Loucy (cell line): ENCODE results near the gene RPTOR.

ENCODE experiments used
- H2AFZ ChIP-seq: fragments of 200-600 bp; sonication (generic); 2 replicates; pipeline ENCODE4 v1.6.0; 2016; ENCODE audit warnings: antibody characterized with exemption, mild to moderate bottlenecking, low read length, moderate library complexity
- H3F3A ChIP-seq: fragments of 200-600 bp; 2 replicates; pipeline ENCODE4 v1.6.0; 2016; ENCODE audit warnings: antibody characterized with exemption, low read depth, mild to moderate bottlenecking
- H3K27me3 ChIP-seq: fragments of 200-600 bp; sonication (generic); 2 replicates; pipeline ENCODE4 v1.6.1; 2014; ENCODE audit warnings: low read length, mild to moderate bottlenecking; ENCODE audit not compliant: insufficient read depth, poor library complexity, severe bottlenecking
- H3K36me3 ChIP-seq: fragments of 200-600 bp; sonication (generic); 2 replicates; pipeline ENCODE4 v1.6.1; 2016; ENCODE audit warnings: low read length; ENCODE audit not compliant: insufficient read depth
- H3K4me1 ChIP-seq: fragments of 200-600 bp; sonication (generic); 2 replicates; pipeline ENCODE4 v1.5.1; 2014; ENCODE audit warnings: low read length, mild to moderate bottlenecking; ENCODE audit not compliant: insufficient read depth, poor library complexity, severe bottlenecking
- H3K4me2 ChIP-seq: fragments of 200-600 bp; sonication (generic); 2 replicates; pipeline ENCODE4 v1.6.0; 2014; ENCODE audit warnings: antibody characterized with exemption, low read length, low read depth, mild to moderate bottlenecking; ENCODE audit not compliant: poor library complexity, severe bottlenecking
- H3K4me3 ChIP-seq: fragments of 200-600 bp; sonication (generic); 2 replicates; pipeline ENCODE4 v1.5.1; 2014; ENCODE audit warnings: low read length, mild to moderate bottlenecking, mixed read lengths; ENCODE audit not compliant: poor library complexity, severe bottlenecking
- H3K79me2 ChIP-seq: fragments of 200-600 bp; sonication (generic); 2 replicates; pipeline ENCODE4 v1.6.1; 2014; ENCODE audit warnings: low read length; ENCODE audit not compliant: insufficient read depth
- H3K9ac ChIP-seq: fragments of 200-600 bp; sonication (generic); 2 replicates; pipeline ENCODE4 v1.6.0; 2014; ENCODE audit warnings: mild to moderate bottlenecking, low read depth, low read length, moderate library complexity; ENCODE audit not compliant: poor library complexity, severe bottlenecking
- H3K9me2 ChIP-seq: fragments of 200-600 bp; sonication (generic); replicated peaks from 2 replicates; pipeline ENCODE4 v1.6.1; 2016; ENCODE audit warnings: low read depth, low read length, mixed read lengths
- H3K9me3 ChIP-seq: fragments of 200-600 bp; sonication (generic); 2 replicates; pipeline ENCODE4 v1.6.1; 2014; ENCODE audit warnings: mild to moderate bottlenecking, antibody characterized with exemption, low read length, low read depth; ENCODE audit not compliant: insufficient read depth
- H4K20me1 ChIP-seq: fragments of 200-600 bp; sonication (generic); 2 replicates; pipeline ENCODE4 v1.6.0; 2014; ENCODE audit warnings: antibody characterized with exemption, low read length, mild to moderate bottlenecking; ENCODE audit not compliant: insufficient read depth, poor library complexity, severe bottlenecking
- EZH2phosphoT487 ChIP-seq: fragments of 200-600 bp; IDR thresholded peaks from 2 replicates; pipeline ENCODE4 v1.6.1; 2018; ENCODE audit warnings: antibody characterized with exemption, mild to moderate bottlenecking, moderate library complexity, borderline replicate concordance
- TF ChIP-seq, protein P1 (sequence below): fragments of 200-600 bp; sonication (generic); conservative IDR thresholded peaks from 2 replicates; pipeline ENCODE4 v1.5.1; 2014; ENCODE audit warnings: mild to moderate bottlenecking, antibody characterized with exemption, low read length

RPTOR gene

DNA sequence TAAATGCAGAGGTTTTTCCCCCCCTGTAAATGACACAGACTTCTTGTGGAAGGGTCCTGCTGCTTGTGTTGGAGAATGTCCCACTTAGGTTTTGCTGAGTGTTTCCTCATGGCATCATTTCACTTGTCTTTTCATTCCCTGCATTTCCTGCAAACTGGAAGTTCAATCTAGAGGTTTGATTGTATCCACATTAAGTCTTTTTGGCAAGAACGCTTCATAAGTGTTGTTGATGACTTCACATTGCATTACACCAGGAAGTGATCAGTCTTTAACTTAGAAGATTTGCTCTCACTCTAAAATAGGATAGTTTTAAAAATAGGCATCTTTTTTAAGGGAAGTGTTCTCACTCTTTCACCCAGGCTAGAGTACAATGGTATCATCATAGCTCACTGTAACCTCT lies 67.2 kb downstream of the RPTOR start:
- Histone ChIP-seq H3K36me3 (no peaks in the 10 kb centered on the region), H3K9ac (no peak overlapping the region), H3F3A (0 out of 2 replicates have a peak, but pooled peaks cover 2% of the 10 kb centered on the region), H3K4me1 (peaks cover 25% of the 10 kb centered on the region), H3K27me3 (no peaks in the 10 kb centered on the region), H3K9me2 (no peaks in the 10 kb centered on the region), H3K79me2 (peaks cover 82% of the 10 kb centered on the region), H3K4me3 (no peak overlapping the region), H4K20me1 (peaks cover 3% of the 10 kb centered on the region), H3K4me2 (no peak overlapping the region), H2AFZ (no peak overlapping the region), H3K9me3 (no peaks in the 10 kb centered on the region)
- TF ChIP-seq, protein P1, sequence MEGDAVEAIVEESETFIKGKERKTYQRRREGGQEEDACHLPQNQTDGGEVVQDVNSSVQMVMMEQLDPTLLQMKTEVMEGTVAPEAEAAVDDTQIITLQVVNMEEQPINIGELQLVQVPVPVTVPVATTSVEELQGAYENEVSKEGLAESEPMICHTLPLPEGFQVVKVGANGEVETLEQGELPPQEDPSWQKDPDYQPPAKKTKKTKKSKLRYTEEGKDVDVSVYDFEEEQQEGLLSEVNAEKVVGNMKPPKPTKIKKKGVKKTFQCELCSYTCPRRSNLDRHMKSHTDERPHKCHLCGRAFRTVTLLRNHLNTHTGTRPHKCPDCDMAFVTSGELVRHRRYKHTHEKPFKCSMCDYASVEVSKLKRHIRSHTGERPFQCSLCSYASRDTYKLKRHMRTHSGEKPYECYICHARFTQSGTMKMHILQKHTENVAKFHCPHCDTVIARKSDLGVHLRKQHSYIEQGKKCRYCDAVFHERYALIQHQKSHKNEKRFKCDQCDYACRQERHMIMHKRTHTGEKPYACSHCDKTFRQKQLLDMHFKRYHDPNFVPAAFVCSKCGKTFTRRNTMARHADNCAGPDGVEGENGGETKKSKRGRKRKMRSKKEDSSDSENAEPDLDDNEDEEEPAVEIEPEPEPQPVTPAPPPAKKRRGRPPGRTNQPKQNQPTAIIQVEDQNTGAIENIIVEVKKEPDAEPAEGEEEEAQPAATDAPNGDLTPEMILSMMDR: no peak
- TF ChIP-seq EZH2phosphoT487: no peak

DNA sequence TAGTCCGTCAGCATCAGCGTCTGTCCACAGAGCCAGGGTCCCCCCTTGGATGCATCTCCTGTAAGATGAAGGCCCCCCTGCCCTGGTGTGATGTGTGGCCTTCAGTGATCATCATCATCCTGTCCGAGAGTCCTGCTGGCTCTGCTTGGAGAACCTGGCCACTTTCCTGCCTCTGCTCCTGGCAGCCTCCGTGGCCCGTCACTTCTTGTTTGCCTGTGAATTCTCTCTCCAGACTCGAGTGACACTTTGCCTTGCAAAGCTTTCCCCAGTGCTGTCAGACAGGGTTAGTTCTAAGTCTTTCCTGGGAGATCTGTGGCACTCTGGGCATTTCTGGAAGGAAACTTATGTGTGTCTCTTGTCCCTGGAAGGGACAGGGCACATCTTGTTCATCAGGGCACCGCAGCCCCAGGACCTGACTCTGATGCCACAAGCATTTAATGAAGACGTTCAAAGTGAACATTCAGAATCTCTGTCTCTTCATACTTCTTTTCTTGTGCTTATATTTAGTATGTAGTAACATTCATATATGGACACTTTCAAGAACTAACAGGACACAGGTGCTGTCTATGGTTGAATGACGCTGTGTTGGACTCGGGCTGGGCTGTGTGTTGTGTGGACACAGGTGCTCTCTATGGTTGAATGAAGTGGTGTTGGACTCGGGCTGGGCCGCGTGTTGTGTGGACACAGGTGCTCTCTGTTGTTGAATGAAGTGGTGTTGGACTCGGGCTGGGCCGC lies 68.5 kb downstream of the RPTOR start:
- no peak overlapping the region for H2AFZ ChIP-seq
- H3K4me3 ChIP-seq: no peak overlapping the region
- peaks cover 25% of the 10 kb centered on the region for H3K4me1 ChIP-seq
- H3K9me2 ChIP-seq: no peaks in the 10 kb centered on the region
- H3K4me2 ChIP-seq: no peak overlapping the region
- H3K36me3 ChIP-seq: no peaks in the 10 kb centered on the region
- H3K9me3 ChIP-seq: no peaks in the 10 kb centered on the region
- 0 out of 2 replicates have a peak, but pooled peaks cover 2% of the 10 kb centered on the region for H3F3A ChIP-seq
- no peaks in the 10 kb centered on the region for H3K27me3 ChIP-seq
- no peaks in the 10 kb centered on the region for H4K20me1 ChIP-seq
- no peak overlapping the region for H3K9ac ChIP-seq
- peaks cover 71% of the 10 kb centered on the region for H3K79me2 ChIP-seq
- TF ChIP-seq, protein P1: no peak
- TF ChIP-seq EZH2phosphoT487: no peak

DNA sequence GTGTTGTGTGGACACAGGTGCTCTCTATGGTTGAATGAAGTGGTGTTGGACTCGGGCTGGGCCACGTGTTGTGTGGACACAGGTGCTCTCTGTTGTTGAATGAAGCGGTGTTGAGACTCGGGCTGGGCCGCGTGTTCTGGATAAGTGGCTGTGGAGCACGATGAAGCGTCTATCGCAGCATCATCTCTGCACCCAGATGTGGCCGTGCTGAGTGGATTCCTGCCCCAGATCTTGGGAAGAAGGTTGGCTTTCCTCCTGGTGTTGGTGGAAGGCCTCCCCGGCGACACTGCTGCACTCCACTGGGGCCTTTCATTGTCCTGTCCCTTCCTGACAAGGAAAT lies 69.1 kb downstream of the RPTOR start:
- Histone ChIP-seq H3K9me3 (no peaks in the 10 kb centered on the region), H3K4me1 (peaks cover 25% of the 10 kb centered on the region), H4K20me1 (no peaks in the 10 kb centered on the region), H3K4me3 (no peak overlapping the region), H3K27me3 (no peaks in the 10 kb centered on the region), H2AFZ (no peak overlapping the region), H3K36me3 (no peaks in the 10 kb centered on the region), H3F3A (0 out of 2 replicates have a peak, but pooled peaks cover 2% of the 10 kb centered on the region), H3K4me2 (no peak overlapping the region), H3K9me2 (no peaks in the 10 kb centered on the region), H3K79me2 (peaks cover 68% of the 10 kb centered on the region), H3K9ac (no peak overlapping the region)
- TF ChIP-seq EZH2phosphoT487: no peak
- TF ChIP-seq, protein P1: no peak
